WI38 (cell line): ENCODE data around the gene WDR88.

Source experiments
- H3K4me3 ChIP-seq: 2 replicates; pipeline ENCODE4 v1.5.1; 2011; ENCODE audit warnings: low read depth, mild to moderate bottlenecking, control low read depth, low read length
- TF ChIP-seq, protein P1 (sequence below): IDR thresholded peaks from 2 replicates; pipeline ENCODE4 v1.5.1; 2012; ENCODE audit warnings: low read depth, mild to moderate bottlenecking, control low read depth, low read length

Gene WDR88

DNA sequence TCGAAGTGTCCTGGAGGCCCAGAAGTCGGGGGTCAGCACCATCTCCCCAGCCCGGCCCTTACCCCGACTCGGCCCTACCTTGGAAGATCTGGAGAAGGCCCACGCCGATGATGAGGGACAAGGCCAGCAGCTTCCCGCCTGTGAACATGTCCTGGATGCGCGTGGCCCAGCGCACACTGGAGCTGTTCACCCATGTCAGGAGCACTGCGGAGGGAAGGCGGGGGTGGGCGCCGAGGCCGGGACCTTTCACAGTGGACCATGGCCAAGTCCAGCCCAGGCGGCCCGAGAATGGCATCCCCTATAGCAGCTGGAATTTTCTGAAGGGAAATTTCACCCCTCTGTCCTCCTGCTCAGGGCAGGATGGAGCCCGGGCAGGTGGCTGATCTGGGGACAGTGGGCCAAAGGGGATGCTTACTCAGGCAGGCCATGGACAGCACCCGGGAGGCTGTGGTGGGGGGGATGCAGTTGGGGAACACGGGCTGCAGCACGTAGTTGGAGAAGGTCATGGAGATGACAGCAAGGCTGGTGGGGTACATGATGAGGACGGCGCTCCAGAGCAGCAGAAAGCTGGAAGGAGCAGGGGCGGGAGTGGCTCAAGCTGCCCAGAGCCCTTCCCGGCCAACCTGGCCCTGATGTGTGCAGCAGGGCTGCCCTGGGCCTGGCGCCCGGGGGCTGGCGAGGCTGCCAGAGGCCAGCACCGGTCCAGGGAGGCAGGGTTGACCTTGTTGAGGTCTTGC lies 80.7 kb downstream of the WDR88 start:
- TF ChIP-seq, protein P1, sequence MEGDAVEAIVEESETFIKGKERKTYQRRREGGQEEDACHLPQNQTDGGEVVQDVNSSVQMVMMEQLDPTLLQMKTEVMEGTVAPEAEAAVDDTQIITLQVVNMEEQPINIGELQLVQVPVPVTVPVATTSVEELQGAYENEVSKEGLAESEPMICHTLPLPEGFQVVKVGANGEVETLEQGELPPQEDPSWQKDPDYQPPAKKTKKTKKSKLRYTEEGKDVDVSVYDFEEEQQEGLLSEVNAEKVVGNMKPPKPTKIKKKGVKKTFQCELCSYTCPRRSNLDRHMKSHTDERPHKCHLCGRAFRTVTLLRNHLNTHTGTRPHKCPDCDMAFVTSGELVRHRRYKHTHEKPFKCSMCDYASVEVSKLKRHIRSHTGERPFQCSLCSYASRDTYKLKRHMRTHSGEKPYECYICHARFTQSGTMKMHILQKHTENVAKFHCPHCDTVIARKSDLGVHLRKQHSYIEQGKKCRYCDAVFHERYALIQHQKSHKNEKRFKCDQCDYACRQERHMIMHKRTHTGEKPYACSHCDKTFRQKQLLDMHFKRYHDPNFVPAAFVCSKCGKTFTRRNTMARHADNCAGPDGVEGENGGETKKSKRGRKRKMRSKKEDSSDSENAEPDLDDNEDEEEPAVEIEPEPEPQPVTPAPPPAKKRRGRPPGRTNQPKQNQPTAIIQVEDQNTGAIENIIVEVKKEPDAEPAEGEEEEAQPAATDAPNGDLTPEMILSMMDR = no peak
- H3K4me3 ChIP-seq = no peak overlapping the region

DNA sequence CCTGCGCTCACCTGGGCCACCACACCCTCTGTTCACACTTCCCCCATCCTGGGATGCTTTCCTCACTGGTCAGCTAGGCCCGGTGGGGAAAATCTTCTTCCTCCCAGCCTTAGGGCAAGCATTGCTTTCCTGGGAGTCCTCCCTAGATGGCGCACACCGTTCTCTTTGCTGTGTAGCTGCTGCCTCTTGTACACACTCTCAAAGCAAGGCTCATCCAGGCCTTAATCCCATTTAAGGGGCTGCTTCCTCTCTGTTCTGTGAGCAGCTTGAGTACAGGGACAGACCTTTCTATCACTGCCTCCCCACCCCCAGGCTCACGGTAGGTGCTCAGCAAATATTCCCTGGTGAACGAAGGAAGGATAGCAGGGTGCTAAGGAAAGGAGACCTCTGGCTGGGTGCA lies 82.7 kb downstream of the WDR88 start:
- no peak overlapping the region for H3K4me3 ChIP-seq
- TF ChIP-seq, protein P1 = peak; percentile 21; the same call in 1 of the 2 replicates

DNA sequence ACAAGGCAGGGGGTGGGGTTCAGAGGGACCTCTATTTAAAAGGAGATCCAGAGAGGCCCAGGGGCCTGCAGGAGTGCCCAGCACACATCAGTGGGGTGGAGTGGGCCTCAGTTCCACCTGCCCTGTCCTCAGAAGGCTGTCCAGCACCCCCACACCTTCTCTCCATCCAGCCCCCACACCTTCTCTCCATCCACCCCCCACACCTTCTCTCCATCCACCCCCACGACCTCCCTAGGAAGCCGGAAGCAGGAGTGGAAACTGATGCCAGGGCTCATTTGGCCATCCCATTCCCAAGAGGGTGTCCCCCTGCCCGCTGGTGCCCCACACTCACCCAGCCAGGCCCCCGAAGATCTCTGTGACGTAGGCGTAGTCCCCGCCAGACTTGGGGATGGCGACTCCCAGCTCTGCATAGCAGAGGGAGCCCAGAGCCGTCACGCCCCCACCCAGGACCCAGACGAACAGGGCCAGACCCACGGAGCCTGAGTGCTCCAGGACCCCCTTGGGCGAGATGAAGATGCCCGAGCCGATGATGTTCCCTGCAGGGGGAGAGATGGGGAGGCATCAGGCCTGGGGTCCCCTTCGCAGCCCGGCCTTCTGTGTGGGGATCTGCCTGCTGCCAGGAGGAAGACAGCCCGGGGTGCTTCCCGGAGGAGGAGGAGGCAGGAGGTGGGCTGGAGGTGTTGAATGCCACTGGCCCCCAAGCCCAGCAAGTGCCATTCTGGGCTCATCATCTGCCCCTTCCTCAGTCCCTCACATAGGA lies 83.7 kb downstream of the WDR88 start:
- TF ChIP-seq, protein P1 = no peak
- H3K4me3 ChIP-seq = no peak overlapping the region

DNA sequence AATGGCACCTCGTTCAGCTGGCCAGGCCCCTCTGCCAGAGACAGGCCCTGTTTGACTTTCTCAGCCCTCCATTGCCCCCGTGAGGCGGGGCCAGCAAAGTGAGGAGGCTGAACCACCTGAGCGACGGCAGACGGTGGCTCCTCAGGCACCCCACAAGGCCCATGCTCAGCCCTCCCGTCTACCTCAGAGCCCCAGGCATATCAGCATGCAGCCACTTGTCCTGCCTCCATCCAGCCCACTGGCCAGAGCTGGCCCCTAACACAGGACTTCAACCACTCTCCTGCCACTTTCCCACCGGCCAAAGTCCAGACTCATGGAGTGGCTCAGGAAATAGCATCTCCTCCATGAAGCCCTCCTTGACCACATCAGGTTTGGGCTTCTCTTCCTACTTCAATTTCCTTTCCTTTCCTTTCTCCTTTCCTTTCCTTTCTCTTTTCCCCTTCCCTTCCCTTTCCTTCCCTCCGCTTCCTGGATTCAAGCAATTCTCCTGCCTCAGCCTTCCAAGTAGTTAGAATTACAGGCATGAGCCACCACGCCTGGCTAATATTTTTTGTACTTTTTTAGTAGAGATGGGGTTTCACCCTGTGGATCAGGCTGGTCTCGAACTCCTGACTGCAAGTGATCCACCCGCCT lies 84.4 kb downstream of the WDR88 start:
- H3K4me3 ChIP-seq = no peak overlapping the region
- TF ChIP-seq, protein P1 = no peak

DNA sequence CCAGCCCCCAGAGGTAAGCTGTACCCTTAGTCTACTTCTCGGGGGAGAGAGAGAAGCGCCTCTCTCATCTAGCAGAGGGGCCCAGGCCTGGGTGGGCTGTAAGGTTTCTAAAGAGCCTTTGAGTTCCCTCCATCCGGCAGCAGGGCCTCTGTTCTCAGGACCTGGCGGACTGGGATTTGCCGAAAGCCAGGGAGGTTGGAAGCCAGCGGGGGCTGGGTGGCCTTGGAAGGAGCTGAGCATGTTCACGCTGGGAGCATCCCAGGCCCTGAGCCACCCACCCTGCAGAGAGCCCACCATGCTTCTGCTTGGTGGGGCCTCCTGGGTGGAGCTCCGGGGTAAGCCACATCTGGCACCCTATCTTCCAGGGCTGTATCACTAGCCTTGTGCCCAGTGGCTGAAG lies 86.0 kb downstream of the WDR88 start:
- H3K4me3 ChIP-seq = no peak overlapping the region
- TF ChIP-seq, protein P1 = no peak

DNA sequence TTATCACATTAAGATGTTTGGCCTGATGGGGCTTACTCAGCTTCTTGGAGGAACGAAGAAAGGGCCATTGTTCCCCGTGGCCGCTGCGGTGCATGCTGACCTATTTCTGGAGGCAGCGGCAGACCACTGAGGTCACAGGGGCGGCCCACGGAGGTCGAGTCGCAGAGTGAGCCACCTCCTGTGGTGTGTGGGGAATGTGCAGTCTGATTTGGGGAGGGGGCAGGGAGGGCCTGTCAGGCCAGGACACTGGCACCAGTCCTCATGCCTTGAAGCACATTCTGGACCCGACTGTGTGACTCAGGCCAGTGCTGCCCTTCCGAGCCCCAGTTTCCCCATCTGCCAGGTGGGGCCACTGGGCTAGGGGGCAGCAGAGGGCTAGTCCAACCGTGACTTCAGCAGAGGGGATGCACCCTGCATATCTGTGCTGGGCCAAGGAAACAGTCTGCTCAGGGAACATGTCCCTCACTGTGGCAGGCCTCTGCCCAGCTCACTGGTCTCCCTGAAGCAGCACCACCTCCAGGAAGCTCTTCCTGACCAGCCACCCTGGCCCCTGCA lies 87.4 kb downstream of the WDR88 start:
- TF ChIP-seq, protein P1 = peak; percentile 18; the same call in 1 of the 2 replicates

More for the DNA sequence above, 87.4 kb downstream of the WDR88 start:
- H3K4me3 ChIP-seq = no peak overlapping the region
